ENCODE measurements around the gene ORAI2.

Gene ORAI2

GRCh38 chr7:102424787-102425218 is 8.6 kb upstream of the ORAI2 start:
- no peak for TF ChIP-seq REST (IDR thresholded peaks at IDR 0.05; ENCODE audit: insufficient replicate concordance, low read depth)
- TF ChIP-seq SPI1 (IDR thresholded peaks at IDR 0.05; ENCODE audit: borderline replicate concordance, low read depth) = peak; percentile 85
- TF ChIP-seq, protein P1, sequence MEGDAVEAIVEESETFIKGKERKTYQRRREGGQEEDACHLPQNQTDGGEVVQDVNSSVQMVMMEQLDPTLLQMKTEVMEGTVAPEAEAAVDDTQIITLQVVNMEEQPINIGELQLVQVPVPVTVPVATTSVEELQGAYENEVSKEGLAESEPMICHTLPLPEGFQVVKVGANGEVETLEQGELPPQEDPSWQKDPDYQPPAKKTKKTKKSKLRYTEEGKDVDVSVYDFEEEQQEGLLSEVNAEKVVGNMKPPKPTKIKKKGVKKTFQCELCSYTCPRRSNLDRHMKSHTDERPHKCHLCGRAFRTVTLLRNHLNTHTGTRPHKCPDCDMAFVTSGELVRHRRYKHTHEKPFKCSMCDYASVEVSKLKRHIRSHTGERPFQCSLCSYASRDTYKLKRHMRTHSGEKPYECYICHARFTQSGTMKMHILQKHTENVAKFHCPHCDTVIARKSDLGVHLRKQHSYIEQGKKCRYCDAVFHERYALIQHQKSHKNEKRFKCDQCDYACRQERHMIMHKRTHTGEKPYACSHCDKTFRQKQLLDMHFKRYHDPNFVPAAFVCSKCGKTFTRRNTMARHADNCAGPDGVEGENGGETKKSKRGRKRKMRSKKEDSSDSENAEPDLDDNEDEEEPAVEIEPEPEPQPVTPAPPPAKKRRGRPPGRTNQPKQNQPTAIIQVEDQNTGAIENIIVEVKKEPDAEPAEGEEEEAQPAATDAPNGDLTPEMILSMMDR (IDR thresholded peaks at IDR 0.05; ENCODE audit: insufficient read depth, low read length) = no peak
- Histone ChIP-seq H3K4me3 (replicated peaks; ENCODE audit: insufficient read depth, low read length) (no peak overlapping the region), H3K27me3 (ENCODE audit: insufficient read depth, poor library complexity, severe bottlenecking) (no peaks in the 10 kb centered on the region), H3K27ac (replicated peaks) (peak overlapping the region; percentile 95)
- peak in 1 of 2 experiments; percentile 75 for DNase-seq (ENCODE audit: low read depth in 1 of 2, low spot score in 1 of 2)

DNA sequence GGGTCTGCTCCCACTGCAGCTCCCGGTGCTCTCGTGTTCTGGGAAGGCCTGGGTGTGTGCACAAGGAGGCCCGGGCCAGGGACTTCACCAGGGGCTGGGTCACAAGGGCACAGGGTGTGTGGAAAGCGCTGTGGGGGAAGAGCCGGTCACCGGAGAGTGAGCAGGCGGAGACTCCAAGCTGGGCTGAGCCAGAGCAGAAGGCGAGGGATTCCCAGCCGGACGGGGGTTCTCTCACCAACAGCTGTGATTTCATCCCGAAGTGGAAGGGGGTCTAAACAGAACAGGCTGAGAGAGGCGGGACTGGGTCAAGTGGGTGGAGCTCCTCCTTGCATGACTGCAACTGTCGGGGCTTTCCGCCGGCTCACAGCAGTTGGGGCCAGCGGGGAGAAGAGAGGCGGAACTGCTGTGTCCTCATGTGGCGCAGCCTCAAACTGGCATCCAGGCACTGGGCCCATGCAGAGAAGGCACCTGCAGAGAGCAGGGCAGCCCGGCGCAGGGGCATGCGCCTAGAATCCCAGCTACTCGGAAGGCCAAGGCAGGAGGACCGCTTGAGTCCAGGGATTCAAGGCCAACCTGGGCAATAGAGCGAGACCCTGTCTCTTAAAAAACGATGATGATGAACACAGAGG is 7.6 kb upstream of the ORAI2 start:
- TF ChIP-seq, protein P1 (IDR thresholded peaks at IDR 0.05; ENCODE audit: insufficient read depth, low read length) = no peak
- TF ChIP-seq SPI1 (IDR thresholded peaks at IDR 0.05; ENCODE audit: borderline replicate concordance, low read depth) (peak; percentile 59; the same call in 1 of the 2 replicates), POLR2AphosphoS5 (IDR thresholded peaks at IDR 0.05; ENCODE audit: low read depth) (peak; percentile 92), REST (IDR thresholded peaks at IDR 0.05; ENCODE audit: insufficient replicate concordance, low read depth) (no peak), GABPA (IDR thresholded peaks at IDR 0.05; ENCODE audit: low read depth) (no peak)
- peak; percentile 84 to 95 for DNase-seq (ENCODE audit: low read depth in 1 of 2, low spot score in 1 of 2)
- Histone ChIP-seq H3K4me3 (replicated peaks; ENCODE audit: insufficient read depth, low read length) (no peak overlapping the region), H3K27me3 (ENCODE audit: insufficient read depth, poor library complexity, severe bottlenecking) (no peaks in the 10 kb centered on the region), H3K27ac (replicated peaks) (peak overlapping the region; percentile 95)

- TF ChIP-seq GABPA (IDR thresholded peaks at IDR 0.05; ENCODE audit: low read depth) (no peak), POLR2AphosphoS5 (IDR thresholded peaks at IDR 0.05; ENCODE audit: low read depth) (peak; percentile 6; the same call in 1 of the 2 replicates), SPI1 (IDR thresholded peaks at IDR 0.05; ENCODE audit: borderline replicate concordance, low read depth) (no peak)
- TF ChIP-seq, protein P1 (IDR thresholded peaks at IDR 0.05; ENCODE audit: insufficient read depth, low read length) = no peak
- Histone ChIP-seq H3K27me3 (ENCODE audit: insufficient read depth, poor library complexity, severe bottlenecking) (no peaks in the 10 kb centered on the region), H3K27ac (replicated peaks) (peak overlapping the region; percentile 95), H3K4me3 (replicated peaks; ENCODE audit: insufficient read depth, low read length) (no peak overlapping the region)
- DNase-seq (ENCODE audit: low read depth in 1 of 2, low spot score in 1 of 2) = peak; percentile 60 to 86
Measured at GRCh38 chr7:102426268-102427018, 6.9 kb upstream of the ORAI2 start.
